Caco-2 (cell line): ENCODE measurements around the gene RNASET2. TPM values are rescaled to one million over a fixed set of nuclear protein-coding genes. Genes with fewer than 3 reads are reported as not detected.

ENCODE experiments used
- BruUV-seq: library from RNA; stranded (reverse); fragments of 400-500 nt; replicated peaks from 2 replicates; lab custom pipeline; 2021; lab: Mats Ljungman, UMichigan
- CTCF ChIA-PET: fragments of 300-600 bp; sonication (Branson Sonifier 250); formaldehyde crosslinking; loops from one replicate; lab custom pipeline; 2022; ENCODE audit warnings: antibody characterized with exemption; lab: Charles Lee
- POLR2A ChIA-PET: fragments of 300-600 bp; sonication (Branson Sonifier 250); formaldehyde crosslinking; loops from one replicate; lab custom pipeline; 2022; ENCODE audit warnings: antibody characterized with exemption; lab: Charles Lee
- DNase-seq, 2 experiments: peaks; one replicate each; pipeline versions ENCODE4 v3.0.0 to v3.0.0-alpha.2; 2020 to 2022
- H3K27me3 ChIP-seq: replicated peaks from 2 replicates; pipeline ENCODE4 v1.6.0; 2011; ENCODE audit warnings: low read length; ENCODE audit not compliant: control insufficient read depth, insufficient read depth
- H3K36me3 ChIP-seq: 2 replicates; pipeline ENCODE4 v1.5.1; 2011; ENCODE audit warnings: low read length; ENCODE audit not compliant: control insufficient read depth, insufficient read depth
- H3K4me1 ChIP-seq: fragments of 250-450 bp; sonication (Bioruptor Pico); 2 replicates; pipeline ENCODE4 v1.5.1; 2020; ENCODE audit warnings: mild to moderate bottlenecking
- H3K4me3 ChIP-seq: 2 replicates; pipeline ENCODE4 v1.5.1; 2011; ENCODE audit warnings: low read depth, mild to moderate bottlenecking, control low read depth, low read length
- H3K9me3 ChIP-seq: fragments of 250-450 bp; sonication (Bioruptor Pico); 2 replicates; pipeline ENCODE4 v1.5.1; 2020; ENCODE audit warnings: mild to moderate bottlenecking, moderate library complexity
- H3K27ac Mint-ChIP-seq: one replicate; pipeline ENCODE4 v1.8.0; 2022; ENCODE audit warnings: mixed read lengths; ENCODE audit not compliant: unreplicated experiment
- H3K27me3 Mint-ChIP-seq: one replicate; pipeline ENCODE4 v1.8.0; 2022; ENCODE audit warnings: mixed read lengths; ENCODE audit not compliant: insufficient read depth, unreplicated experiment
- H3K36me3 Mint-ChIP-seq: one replicate; pipeline ENCODE4 v1.8.0; 2022; ENCODE audit warnings: mild to moderate bottlenecking, mixed read lengths; ENCODE audit not compliant: insufficient read depth, unreplicated experiment
- H3K4me1 Mint-ChIP-seq: one replicate; pipeline ENCODE4 v1.8.0; 2022; ENCODE audit warnings: low read depth, mixed read lengths; ENCODE audit not compliant: unreplicated experiment
- H3K4me3 Mint-ChIP-seq: one replicate; pipeline ENCODE4 v1.8.0; 2022; ENCODE audit warnings: mild to moderate bottlenecking, moderate library complexity, mixed read lengths; ENCODE audit not compliant: unreplicated experiment
- H3K9me3 Mint-ChIP-seq: one replicate; pipeline ENCODE4 v1.8.0; 2022; ENCODE audit warnings: mixed read lengths; ENCODE audit not compliant: unreplicated experiment
- intact Hi-C: fragments of 100-400 bp; cut with micrococcal nuclease; formaldehyde crosslinking; loops from one replicate; pipeline ENCODE4 v1.10.0; 2022; ENCODE audit not compliant: unreplicated experiment
- total RNA-seq: library from RNA; stranded (reverse); gene quantifications from 2 replicates; pipeline ENCODE4 v1.2.3, GENCODE V29; 2022
- TF ChIP-seq, protein P1 (sequence below), 2 experiments: fragments of 200-600 bp in 1 of 2; IDR thresholded peaks; 1 replicate in 1 of 2; 2 replicates in 1 of 2; pipeline versions ENCODE4 v1.5.1 to v1.8.0; 2011 to 2022; ENCODE audit warnings: antibody characterized with exemption in 1 of 2, control low read depth in 1 of 2, inconsistent platforms in 1 of 2, low read depth in 1 of 2, low read length in 1 of 2, mild to moderate bottlenecking in 1 of 2, moderate library complexity in 1 of 2; ENCODE audit not compliant: insufficient read depth in 1 of 2, severe bottlenecking in 1 of 2, unreplicated experiment in 1 of 2

The RNASET2 gene
- total RNA-seq, 1 experiment from 2014 or later: 59.1 TPM

GRCh38 chr6:166928644-166929541, 27.5 kb downstream of the RNASET2 start:
- intact Hi-C loops: no loop called here
- CTCF ChIA-PET: interaction anchor here (0.6 to 1.1 kb wide), 4 partner anchors 24 to 301 kb away, joined by 3 to 7 read pairs (median 4); partner anchors contain the start of gene RNASET2
- H3K4me3 Mint-ChIP-seq: no peak overlapping the region
- POLR2A ChIA-PET: no interaction called here
- H3K27me3 Mint-ChIP-seq: no peaks in the 10 kb centered on the region
- TF ChIP-seq, protein P1, sequence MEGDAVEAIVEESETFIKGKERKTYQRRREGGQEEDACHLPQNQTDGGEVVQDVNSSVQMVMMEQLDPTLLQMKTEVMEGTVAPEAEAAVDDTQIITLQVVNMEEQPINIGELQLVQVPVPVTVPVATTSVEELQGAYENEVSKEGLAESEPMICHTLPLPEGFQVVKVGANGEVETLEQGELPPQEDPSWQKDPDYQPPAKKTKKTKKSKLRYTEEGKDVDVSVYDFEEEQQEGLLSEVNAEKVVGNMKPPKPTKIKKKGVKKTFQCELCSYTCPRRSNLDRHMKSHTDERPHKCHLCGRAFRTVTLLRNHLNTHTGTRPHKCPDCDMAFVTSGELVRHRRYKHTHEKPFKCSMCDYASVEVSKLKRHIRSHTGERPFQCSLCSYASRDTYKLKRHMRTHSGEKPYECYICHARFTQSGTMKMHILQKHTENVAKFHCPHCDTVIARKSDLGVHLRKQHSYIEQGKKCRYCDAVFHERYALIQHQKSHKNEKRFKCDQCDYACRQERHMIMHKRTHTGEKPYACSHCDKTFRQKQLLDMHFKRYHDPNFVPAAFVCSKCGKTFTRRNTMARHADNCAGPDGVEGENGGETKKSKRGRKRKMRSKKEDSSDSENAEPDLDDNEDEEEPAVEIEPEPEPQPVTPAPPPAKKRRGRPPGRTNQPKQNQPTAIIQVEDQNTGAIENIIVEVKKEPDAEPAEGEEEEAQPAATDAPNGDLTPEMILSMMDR (IDR thresholded peaks at IDR 0.05; ENCODE audit: insufficient read depth in 1 of 2, low read depth in 1 of 2, low read length in 1 of 2, severe bottlenecking in 1 of 2, unreplicated experiment in 1 of 2): no peak
- Histone ChIP-seq H3K36me3 (no peaks in the 10 kb centered on the region; the same call in 1 of the 2 replicates), H3K27me3 (no peaks in the 10 kb centered on the region), H3K4me3 (no peak overlapping the region), H3K9me3 (no peaks in the 10 kb centered on the region), H3K4me1 (no peaks in the 10 kb centered on the region)
- no peak overlapping the region for H3K27ac Mint-ChIP-seq
- peaks cover 11% of the 10 kb centered on the region for H3K4me1 Mint-ChIP-seq
- BruUV-seq: no TSS peak
- no peak for DNase-seq
- no peaks in the 10 kb centered on the region for H3K9me3 Mint-ChIP-seq
- no peaks in the 10 kb centered on the region for H3K36me3 Mint-ChIP-seq

GRCh38 chr6:166927935-166928643, 28.3 kb downstream of the RNASET2 start:
- Mint-ChIP-seq H3K9me3 (no peaks in the 10 kb centered on the region), H3K36me3 (no peaks in the 10 kb centered on the region), H3K27ac (no peak overlapping the region), H3K4me3 (no peak overlapping the region), H3K4me1 (peaks cover 11% of the 10 kb centered on the region), H3K27me3 (no peaks in the 10 kb centered on the region)
- H3K4me3 ChIP-seq: no peak overlapping the region
- DNase-seq: no peak
- no TSS peak for BruUV-seq
- POLR2A ChIA-PET: no interaction called here
- H3K9me3 ChIP-seq: no peaks in the 10 kb centered on the region
- no peaks in the 10 kb centered on the region; the same call in 1 of the 2 replicates for H3K36me3 ChIP-seq
- TF ChIP-seq, protein P1 (IDR thresholded peaks at IDR 0.05; ENCODE audit: insufficient read depth in 1 of 2, low read depth in 1 of 2, low read length in 1 of 2, severe bottlenecking in 1 of 2, unreplicated experiment in 1 of 2): no peak
- H3K27me3 ChIP-seq: no peaks in the 10 kb centered on the region
- intact Hi-C loops: no loop called here
- CTCF ChIA-PET: no interaction called here
- no peaks in the 10 kb centered on the region for H3K4me1 ChIP-seq

DNA sequence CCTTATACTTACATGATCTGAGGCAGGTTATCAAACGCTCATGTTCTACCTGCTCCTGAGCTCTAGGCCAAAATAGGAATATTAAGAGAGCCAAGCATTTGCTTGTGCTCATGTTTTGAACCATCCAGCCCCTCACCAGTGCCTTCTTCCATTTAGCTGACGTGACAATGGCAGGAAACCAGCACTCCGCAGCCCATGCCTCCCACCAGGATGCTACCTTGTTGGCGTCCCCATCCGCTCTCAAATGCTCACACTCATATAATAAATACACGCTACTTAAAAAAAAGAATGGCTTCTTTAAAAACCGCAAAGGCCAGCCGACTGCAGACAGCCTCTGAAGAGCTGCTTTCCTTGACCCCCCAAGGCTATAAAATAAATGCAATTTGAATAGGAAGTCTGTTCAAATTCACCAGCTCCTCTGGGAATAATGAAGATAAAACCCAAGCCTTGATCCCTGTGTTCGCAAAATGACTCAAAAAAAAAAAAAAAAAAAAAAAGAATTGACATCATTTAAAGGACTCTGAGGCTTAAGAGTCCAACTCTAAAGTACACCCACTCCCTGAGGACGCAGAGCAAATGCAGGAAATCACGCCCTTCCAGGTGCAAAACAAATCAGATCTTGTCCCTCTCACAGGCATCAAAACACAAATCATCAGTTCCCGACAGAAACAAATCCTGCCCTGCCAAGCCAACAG, 29.0 kb downstream of the RNASET2 start:
- H3K4me1 Mint-ChIP-seq: peaks cover 11% of the 10 kb centered on the region
- intact Hi-C loops: no loop called here
- no TSS peak for BruUV-seq
- H3K9me3 ChIP-seq: no peaks in the 10 kb centered on the region
- H3K36me3 Mint-ChIP-seq: no peaks in the 10 kb centered on the region
- H3K4me1 ChIP-seq: no peaks in the 10 kb centered on the region
- ChIA-PET CTCF (interaction anchor here (0.6 kb wide), 1 partner anchor 24 kb away, joined by 3 read pairs; no protein-coding TSS in a partner anchor), POLR2A (no interaction called here)
- no peaks in the 10 kb centered on the region for H3K27me3 ChIP-seq
- H3K27me3 Mint-ChIP-seq: no peaks in the 10 kb centered on the region
- TF ChIP-seq, protein P1 (IDR thresholded peaks at IDR 0.05; ENCODE audit: insufficient read depth in 1 of 2, low read depth in 1 of 2, low read length in 1 of 2, severe bottlenecking in 1 of 2, unreplicated experiment in 1 of 2): no peak
- no peak overlapping the region for H3K4me3 ChIP-seq
- DNase-seq: no peak
- no peak overlapping the region for H3K4me3 Mint-ChIP-seq
- no peaks in the 10 kb centered on the region for H3K9me3 Mint-ChIP-seq
- no peaks in the 10 kb centered on the region; the same call in 1 of the 2 replicates for H3K36me3 ChIP-seq
- no peak overlapping the region for H3K27ac Mint-ChIP-seq
